ENCODE measurements around the gene CBLN3. TPM values are rescaled to one million over a fixed set of nuclear protein-coding genes. Genes with fewer than 3 reads are reported as not detected.

The CBLN3 gene
- total RNA-seq, 4 donors from 2014 or later, result 0.13 to 0.95 (median 0.85) TPM; not detected in 1

DNA sequence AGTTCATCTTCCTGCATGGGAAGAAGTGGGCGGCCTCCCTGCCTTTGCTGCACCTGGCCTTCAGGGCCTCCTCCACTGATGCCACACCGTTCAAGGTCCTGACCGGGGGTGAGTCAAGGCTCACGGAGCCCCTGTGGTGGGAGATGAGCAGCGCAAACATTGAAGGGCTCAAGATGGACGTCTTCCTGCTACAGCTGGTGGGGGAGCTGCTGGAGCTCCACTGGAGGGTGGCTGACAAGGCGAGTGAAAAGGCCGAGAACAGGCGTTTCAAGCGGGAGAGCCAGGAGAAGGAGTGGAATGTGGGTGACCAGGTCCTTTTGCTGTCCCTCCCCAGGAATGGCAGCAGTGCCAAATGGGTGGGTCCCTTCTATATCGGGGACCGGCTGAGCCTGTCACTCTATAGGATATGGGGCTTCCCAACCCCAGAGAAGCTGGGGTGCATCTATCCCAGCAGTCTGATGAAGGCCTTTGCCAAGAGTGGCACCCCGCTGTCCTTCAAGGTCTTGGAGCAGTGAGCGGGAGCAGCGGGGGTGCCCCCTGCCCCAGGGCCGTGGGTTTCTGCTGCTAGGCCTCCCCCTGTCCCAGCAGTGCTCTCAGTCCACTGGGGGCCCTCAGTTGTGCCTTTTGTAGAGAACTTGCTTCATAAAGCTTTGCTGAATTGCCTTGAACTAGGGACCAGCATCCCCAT lies 12.4 kb downstream of the CBLN3 start:
- no peak for TF ChIP-seq POLR2A (IDR thresholded peaks at IDR 0.05)
- no peak for TF ChIP-seq CTCF (IDR thresholded peaks at IDR 0.05)
- intact Hi-C loops (cut with DNase I), result no loop called here
- Histone ChIP-seq H3K9me3 (no peaks in the 10 kb centered on the region), H3K4me1 (peaks cover 6 to 24% (median 15%) of the 10 kb centered on the region in 3 donors), H3K27me3 (no peaks in the 10 kb centered on the region), H3K36me3 (peaks cover 0 to 38% (median 14%) of the 10 kb centered on the region in 3 donors), H3K4me3 (no peak overlapping the region), H3K27ac (no peak overlapping the region)
- DNase-seq, result no peak
- 76 to 83% methylated on average over 5 to 10 of the region's 16 CpGs for WGBS, 2 donors

DNA sequence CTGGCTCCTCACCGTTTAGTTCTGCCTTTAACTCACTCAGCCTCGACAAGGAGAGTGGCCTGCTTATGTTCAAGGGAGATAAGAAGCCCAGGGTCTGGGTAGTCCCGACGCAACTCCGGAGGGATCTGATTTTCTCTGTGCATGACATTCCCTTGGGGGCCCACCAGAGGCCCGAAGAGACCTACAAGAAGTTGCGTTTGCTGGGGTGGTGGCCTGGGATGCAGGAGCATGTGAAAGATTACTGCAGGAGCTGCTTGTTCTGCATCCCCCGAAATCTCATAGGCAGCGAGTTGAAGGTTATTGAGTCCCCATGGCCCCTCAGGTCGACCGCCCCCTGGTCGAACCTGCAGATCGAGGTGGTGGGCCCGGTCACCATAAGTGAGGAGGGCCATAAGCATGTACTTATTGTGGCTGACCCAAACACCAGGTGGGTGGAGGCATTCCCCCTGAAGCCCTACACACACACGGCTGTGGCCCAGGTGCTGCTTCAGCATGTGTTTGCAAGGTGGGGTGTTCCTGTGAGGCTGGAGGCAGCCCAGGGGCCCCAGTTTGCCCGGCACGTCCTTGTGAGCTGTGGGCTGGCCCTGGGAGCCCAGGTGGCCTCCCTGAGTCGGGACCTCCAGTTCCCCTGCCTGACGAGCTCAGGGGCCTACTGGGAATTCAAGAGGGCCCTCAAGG lies 13.1 kb downstream of the CBLN3 start:
- DNase-seq, result no peak
- no peak overlapping the region for H3K4me3 ChIP-seq
- intact Hi-C loops (cut with DNase I), result no loop called here
- H3K4me1 ChIP-seq, result peaks cover 6 to 29% (median 15%) of the 10 kb centered on the region in 3 donors
- H3K36me3 ChIP-seq, result peaks cover 0 to 44% (median 14%) of the 10 kb centered on the region in 3 donors
- H3K9me3 ChIP-seq, result no peaks in the 10 kb centered on the region
- WGBS, 2 donors, result 74 to 88% methylated on average over 7 to 13 of the region's 19 CpGs
- H3K27ac ChIP-seq, result no peak overlapping the region
- no peaks in the 10 kb centered on the region for H3K27me3 ChIP-seq
- TF ChIP-seq CTCF (IDR thresholded peaks at IDR 0.05) (no peak), POLR2A (IDR thresholded peaks at IDR 0.05) (no peak)

- WGBS, 2 donors, result 85 to 91% methylated on average over 17 to 19 of the region's 25 CpGs
- Histone ChIP-seq H3K9me3 (no peaks in the 10 kb centered on the region), H3K4me3 (no peak overlapping the region), H3K27me3 (no peaks in the 10 kb centered on the region), H3K27ac (no peak overlapping the region), H3K36me3 (peaks cover 0 to 51% (median 14%) of the 10 kb centered on the region in 3 donors), H3K4me1 (peaks cover 6 to 29% (median 15%) of the 10 kb centered on the region in 3 donors)
- intact Hi-C loops (cut with DNase I), result no loop called here
- DNase-seq, result no peak
- TF ChIP-seq CTCF (IDR thresholded peaks at IDR 0.05), result no peak
- no peak for TF ChIP-seq POLR2A (IDR thresholded peaks at IDR 0.05)
Observed at GRCh38 chr14:24415421-24416253, 13.8 kb downstream of the CBLN3 start.

- WGBS, 2 donors, result 83 to 85% methylated on average over 6 to 14 of the region's 15 CpGs
- no peaks in the 10 kb centered on the region for H3K27me3 ChIP-seq
- intact Hi-C loops (cut with DNase I), result no loop called here
- H3K4me1 ChIP-seq, result peaks cover 6 to 29% (median 15%) of the 10 kb centered on the region in 3 donors
- no peak for DNase-seq
- TF ChIP-seq CTCF (IDR thresholded peaks at IDR 0.05), result no peak
- peaks cover 0 to 59% (median 14%) of the 10 kb centered on the region in 3 donors for H3K36me3 ChIP-seq
- no peak overlapping the region for H3K4me3 ChIP-seq
- H3K9me3 ChIP-seq, result no peaks in the 10 kb centered on the region
- no peak overlapping the region for H3K27ac ChIP-seq
Observed at GRCh38 chr14:24414732-24415420, 14.6 kb downstream of the CBLN3 start.
